GM21528 (cell line): ENCODE data around the gene TLCD3A.
A peak's percentile ranks its signal among the peaks of the same experiment; 100 is the strongest.
"Not testable (repeated sequence)": the region's sequence is repeated elsewhere in the genome, so short reads cannot be mapped to it uniquely, and the experiment has no call there.

ENCODE experiments used
- ATAC-seq: cut with Tn5 transposase; IDR thresholded peaks from one replicate; pipeline ENCODE4 v1.9.1; 2021; ENCODE audit warnings: mild to moderate bottlenecking, moderate library complexity; ENCODE audit not compliant: unreplicated experiment, low FRiP score

TLCD3A gene

GRCh38 chr17:746783-747629, 14.6 kb downstream of the TLCD3A start:
- ATAC-seq: no peak

- ATAC-seq: not testable (repeated sequence)
Observed at GRCh38 chr17:748604-749003, 16.2 kb downstream of the TLCD3A start.

- ATAC-seq: not testable (repeated sequence)
Observed at GRCh38 chr17:749359-749758, 17.0 kb downstream of the TLCD3A start.

GRCh38 chr17:750431-751037, 18.1 kb downstream of the TLCD3A start:
- ATAC-seq: no peak

GRCh38 chr17:751269-752001, 19.0 kb downstream of the TLCD3A start:
- ATAC-seq: peak; percentile 50

GRCh38 chr17:752002-752619, 19.7 kb downstream of the TLCD3A start, which contains the start of gene GEMIN4:
TSS of gene GEMIN4 (minus strand) at chr17:752264. CDS start at chr17:752142, 122 bp downstream.
- ATAC-seq: peak; percentile 81

- no peak for ATAC-seq
Observed at GRCh38 chr17:752620-753219, 20.3 kb downstream of the TLCD3A start.

- ATAC-seq: no peak
Observed at GRCh38 chr17:753418-753817, 21.0 kb downstream of the TLCD3A start.

DNA sequence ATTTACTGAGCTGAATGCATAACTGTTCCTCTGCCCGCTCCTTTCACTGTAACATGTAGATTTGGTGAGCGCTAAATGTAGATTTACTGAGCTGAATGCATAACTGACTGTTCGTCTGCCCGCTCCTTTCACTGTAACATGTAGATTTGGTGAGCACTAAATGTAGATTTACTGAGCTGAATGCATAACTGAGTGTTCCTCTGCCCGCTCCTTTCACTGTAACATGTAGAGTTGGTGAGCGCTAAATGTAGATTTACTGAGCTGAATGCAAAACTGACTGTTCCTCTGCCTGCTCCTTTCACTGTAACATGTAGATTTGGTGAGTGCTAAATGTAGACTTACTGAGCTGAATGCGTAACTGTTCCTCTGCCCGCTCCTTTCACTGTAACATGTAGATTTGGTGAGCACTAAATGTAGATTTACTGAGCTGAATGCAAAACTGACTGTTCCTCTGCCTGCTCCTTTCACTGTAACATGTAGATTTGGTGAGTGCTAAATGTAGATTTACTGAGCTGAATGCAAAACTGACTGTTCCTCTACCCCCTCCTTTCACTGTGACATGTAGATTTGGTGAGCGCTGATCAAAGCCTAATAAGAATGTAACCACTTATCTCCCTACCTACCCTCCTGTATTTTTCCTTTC, 23.0 kb downstream of the TLCD3A start:
- not testable (repeated sequence) for ATAC-seq

GRCh38 chr17:756010-756567, 23.7 kb downstream of the TLCD3A start:
- ATAC-seq: not testable (repeated sequence)

DNA sequence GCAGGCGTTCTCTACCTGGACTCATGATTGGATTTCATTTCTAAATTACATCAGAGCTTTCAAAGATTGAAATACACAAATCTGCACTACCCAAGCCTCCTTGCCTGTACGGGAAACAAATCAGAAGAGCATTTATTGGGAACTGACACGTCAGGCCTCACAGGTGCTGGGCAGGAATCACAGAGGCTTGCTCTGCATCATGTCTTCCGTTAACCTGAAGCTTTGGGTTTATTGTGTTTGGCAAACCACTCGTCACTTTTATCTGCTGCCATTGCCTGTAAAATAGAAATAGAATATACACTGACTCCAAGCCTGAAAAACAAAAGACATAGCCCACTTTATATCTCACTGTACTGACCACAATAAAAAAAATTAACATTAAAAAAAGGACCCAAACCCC, 27.6 kb downstream of the TLCD3A start:
- no peak for ATAC-seq

GRCh38 chr17:760371-760770, 28.0 kb downstream of the TLCD3A start:
- no peak for ATAC-seq

DNA sequence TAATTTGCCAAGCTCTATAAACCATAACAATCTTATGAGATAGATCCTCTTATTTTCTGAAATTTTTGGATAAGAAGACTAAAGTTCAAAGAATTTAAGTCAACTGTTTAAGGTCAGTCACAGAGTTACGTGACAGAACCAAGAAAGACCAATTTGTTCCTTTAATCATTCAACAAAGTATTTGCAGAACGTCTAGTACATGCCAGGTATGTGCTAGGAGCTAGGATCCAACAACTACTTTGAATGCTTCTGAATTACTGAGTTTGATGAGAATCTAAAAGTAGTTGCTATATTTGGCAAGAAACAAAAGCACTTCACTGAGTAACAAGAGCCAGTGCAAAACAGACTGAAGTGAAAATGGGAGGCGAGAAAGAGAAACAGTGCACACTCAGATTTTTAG, 34.7 kb downstream of the TLCD3A start:
- ATAC-seq: no peak

- no peak for ATAC-seq
Observed at GRCh38 chr17:773016-773415, 40.6 kb downstream of the TLCD3A start.

GRCh38 chr17:773467-774312, 41.3 kb downstream of the TLCD3A start:
- ATAC-seq: no peak

DNA sequence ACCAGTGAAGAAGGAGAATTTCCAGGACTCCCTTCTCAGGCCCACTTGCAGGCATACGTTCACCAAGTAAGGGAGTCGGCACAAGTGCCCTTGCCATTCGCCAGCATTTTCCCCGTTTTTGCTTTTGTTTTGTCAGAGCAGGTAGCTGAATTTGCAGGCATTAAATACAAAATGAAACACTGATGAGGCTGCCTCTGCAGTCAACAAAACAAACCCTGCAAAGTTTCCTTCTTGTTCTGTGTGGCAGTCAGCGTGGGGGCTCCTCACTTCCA, 41.9 kb downstream of the TLCD3A start:
- ATAC-seq: no peak

GRCh38 chr17:778096-778495, 45.7 kb downstream of the TLCD3A start:
- no peak for ATAC-seq

DNA sequence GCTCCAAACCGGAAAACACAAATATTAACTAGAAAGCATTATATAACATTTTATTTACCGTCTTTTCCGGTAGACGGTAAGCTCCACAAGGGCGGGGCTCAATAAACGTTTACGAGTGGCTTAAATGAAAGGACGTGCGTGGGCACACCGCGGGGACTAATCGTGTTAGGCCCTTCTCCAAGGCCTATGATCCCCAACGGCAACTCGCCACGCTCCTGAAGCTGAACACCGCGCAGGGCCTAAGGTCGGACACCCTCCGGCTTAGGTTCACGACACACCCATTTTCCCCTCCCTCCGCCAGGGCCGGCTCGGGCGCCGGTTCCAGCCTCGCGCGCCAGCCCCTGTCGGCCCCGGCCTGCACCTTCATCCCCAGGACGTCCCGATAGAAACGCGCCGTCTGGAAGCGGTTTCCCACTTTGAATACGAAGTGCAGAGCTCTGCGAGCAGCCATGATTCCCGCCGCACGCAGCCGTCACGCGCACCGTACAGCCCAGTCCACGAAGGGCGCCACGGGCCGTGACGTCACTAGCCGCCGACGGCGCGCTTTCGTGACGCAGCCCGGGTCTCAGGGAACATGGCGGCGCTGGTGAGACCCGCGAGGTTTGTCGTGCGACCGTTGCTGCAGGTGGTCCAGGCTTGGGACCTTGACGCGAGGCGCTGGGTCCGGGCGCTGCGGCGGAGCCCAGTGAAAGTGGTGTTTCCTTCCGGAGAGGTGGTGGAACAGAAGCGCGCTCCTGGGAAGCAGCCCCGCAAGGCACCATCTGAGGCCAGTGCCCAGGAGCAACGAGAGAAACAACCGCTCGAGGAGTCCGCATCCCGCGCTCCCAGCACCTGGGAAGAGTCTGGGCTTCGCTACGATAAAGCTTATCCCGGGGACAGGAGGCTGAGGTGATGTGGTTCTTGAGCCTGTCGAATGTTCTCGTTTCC, 49.7 kb downstream of the TLCD3A start, which contains the start of the genes GLOD4 and MRM3:
Gene GLOD4, minus strand, starts transcription at position 476 of the 927 bp plus-strand sequence. Its CDS starts 25 bp downstream, at position 451.
Gene MRM3, plus strand, starts transcription at position 549 of the 927 bp plus-strand sequence. Its CDS starts 26 bp downstream, at position 575.
- ATAC-seq: peak; percentile 82
